OCI-LY7 (cell line): ENCODE measurements around the gene ZNF652. TPM values are rescaled to one million over a fixed set of nuclear protein-coding genes. Genes with fewer than 3 reads are reported as not detected.
"Not testable (repeated sequence)": the region's sequence is repeated elsewhere in the genome, so short reads cannot be mapped to it uniquely, and the experiment has no call there.

Source experiments
- BruUV-seq: library from RNA; stranded (reverse); fragments of 400-500 nt; replicated peaks from 2 replicates; lab custom pipeline; 2021; lab: Mats Ljungman, UMichigan
- CTCF ChIA-PET: fragments of 300-600 bp; sonication (Branson Sonifier 250); formaldehyde crosslinking; loops from one replicate; lab custom pipeline; 2022; ENCODE audit warnings: antibody characterized with exemption; ENCODE audit not compliant: unreplicated experiment; lab: Charles Lee
- POLR2A ChIA-PET: fragments of 300-600 bp; sonication (Branson Sonifier 250); formaldehyde crosslinking; loops from one replicate; lab custom pipeline; 2022; ENCODE audit warnings: antibody characterized with exemption; lab: Charles Lee
- DNase-seq: peaks from one replicate; pipeline ENCODE4 v3.0.0-alpha.2; 2015; ENCODE audit warnings: low spot score
- H2AFZ ChIP-seq: fragments of 200-600 bp; sonication (generic), shearing (Covaris generic); 2 replicates; pipeline ENCODE4 v1.6.1; 2014; ENCODE audit warnings: mild to moderate bottlenecking, antibody characterized with exemption, low read length, moderate library complexity
- H3K27ac ChIP-seq: fragments of 200-600 bp; sonication (generic); 2 replicates; pipeline ENCODE4 v1.5.1; 2014; ENCODE audit warnings: mixed run types, low read depth, mild to moderate bottlenecking, moderate library complexity, low read length, inconsistent platforms; ENCODE audit not compliant: poor library complexity, severe bottlenecking
- H3K36me3 ChIP-seq: fragments of 200-600 bp; sonication (generic); 2 replicates; pipeline ENCODE4 v1.6.1; 2014; ENCODE audit warnings: mild to moderate bottlenecking, antibody characterized with exemption, low read length, moderate library complexity, mixed read lengths; ENCODE audit not compliant: insufficient read depth
- H3K4me1 ChIP-seq: fragments of 200-600 bp; sonication (generic); 2 replicates; pipeline ENCODE4 v1.5.1; 2014; ENCODE audit warnings: mild to moderate bottlenecking, low read length; ENCODE audit not compliant: insufficient read depth, poor library complexity, severe bottlenecking
- H3K4me2 ChIP-seq: fragments of 200-600 bp; sonication (generic); 2 replicates; pipeline ENCODE4 v1.6.1; 2014; ENCODE audit warnings: mild to moderate bottlenecking, low read length
- H3K4me3 ChIP-seq: fragments of 200-600 bp; sonication (generic); 2 replicates; pipeline ENCODE4 v1.5.1; 2014; ENCODE audit warnings: mild to moderate bottlenecking, low read depth, low read length; ENCODE audit not compliant: poor library complexity, severe bottlenecking
- H3K79me2 ChIP-seq: fragments of 200-600 bp; sonication (generic); 2 replicates; pipeline ENCODE4 v1.6.1; 2016; ENCODE audit warnings: low read depth, mild to moderate bottlenecking, low read length, moderate library complexity, mixed read lengths; ENCODE audit not compliant: insufficient read depth
- H3K9me2 ChIP-seq: fragments of 200-600 bp; sonication (generic); 2 replicates; pipeline ENCODE4 v1.6.1; 2016; ENCODE audit warnings: mild to moderate bottlenecking, low read length, mixed read lengths; ENCODE audit not compliant: insufficient read depth
- H3K9me3 ChIP-seq: fragments of 200-600 bp; sonication (generic); 2 replicates; pipeline ENCODE4 v1.6.1; 2014; ENCODE audit warnings: mild to moderate bottlenecking, mixed run types, low read length, mixed read lengths
- H4K20me1 ChIP-seq: fragments of 200-600 bp; sonication (generic); 2 replicates; pipeline ENCODE4 v1.6.1; 2014; ENCODE audit warnings: mild to moderate bottlenecking, antibody characterized with exemption, low read length, moderate library complexity, mixed read lengths; ENCODE audit not compliant: insufficient read depth
- EZH2phosphoT487 ChIP-seq: fragments of 200-600 bp; sonication (generic); IDR thresholded peaks from 2 replicates; pipeline ENCODE4 v1.6.1; 2018; ENCODE audit warnings: low read depth, borderline replicate concordance, mild to moderate bottlenecking, mixed run types, antibody characterized with exemption, low read length, moderate library complexity, mixed read lengths
- intact Hi-C: fragments of 100-400 bp; cut with micrococcal nuclease; formaldehyde crosslinking; loops from one replicate; pipeline ENCODE4 v1.10.0; 2022; ENCODE audit not compliant: unreplicated experiment
- total RNA-seq, 2 experiments: library from RNA; depleted of rRNA in 1 of 2; stranded (reverse); fragments of >200 nt in 1 of 2; shearing (Covaris generic) in 1 of 2; gene quantifications; 2 replicates each; pipeline ENCODE4 v1.2.3, GENCODE V29; 2014 to 2022
- TF ChIP-seq, protein P1 (sequence below): fragments of 200-600 bp; sonication (generic); conservative IDR thresholded peaks from 2 replicates; pipeline ENCODE4 v1.5.1; 2014; ENCODE audit warnings: mild to moderate bottlenecking, antibody characterized with exemption, low read length, moderate library complexity, mixed read lengths

Gene ZNF652
- total RNA-seq, 2 experiments from 2014 or later, result 36.8 to 69.7 TPM

DNA sequence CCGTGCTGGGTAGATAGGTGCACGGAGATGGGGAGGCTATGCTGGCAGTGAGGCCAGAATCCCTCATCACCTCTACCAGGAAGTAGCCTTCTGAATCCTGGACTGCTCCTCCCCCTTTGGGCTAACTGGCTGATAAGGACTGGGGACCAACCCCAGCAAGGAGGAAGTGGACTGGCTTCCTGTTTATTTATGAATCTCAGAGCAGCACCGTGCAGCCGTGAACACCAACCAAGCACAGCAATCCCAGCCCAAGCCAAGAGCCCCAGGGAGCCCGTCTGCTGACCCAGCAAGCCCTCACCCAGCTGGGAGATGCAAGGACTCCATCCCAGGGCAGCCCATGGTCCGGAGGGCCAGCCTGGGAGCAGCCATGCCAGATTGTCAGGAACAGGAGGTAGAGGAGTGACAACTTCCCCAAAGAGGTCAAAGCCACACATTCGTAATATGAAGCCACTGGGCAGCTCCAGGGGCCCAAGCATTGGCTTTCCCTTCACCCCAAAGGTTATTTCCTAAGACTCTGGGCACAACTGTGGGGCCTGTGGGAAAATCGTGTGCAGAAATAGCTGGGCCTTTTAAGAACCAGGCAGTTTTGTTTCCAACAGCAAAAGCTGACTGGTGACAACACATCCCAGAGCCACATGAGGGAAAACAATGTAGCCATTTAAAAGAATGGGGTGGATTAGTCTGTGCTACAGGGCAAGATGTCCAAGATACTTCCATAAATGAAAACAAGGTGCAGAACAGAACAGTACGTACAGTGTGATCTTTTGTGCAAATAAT, 28.7 kb upstream of the ZNF652 start:
- H3K36me3 ChIP-seq, result no peaks in the 10 kb centered on the region
- no peaks in the 10 kb centered on the region for H3K9me2 ChIP-seq
- CTCF ChIA-PET, result no interaction called here
- H3K4me1 ChIP-seq, result peaks cover 56% of the 10 kb centered on the region
- TF ChIP-seq EZH2phosphoT487, result no peak
- TF ChIP-seq, protein P1, sequence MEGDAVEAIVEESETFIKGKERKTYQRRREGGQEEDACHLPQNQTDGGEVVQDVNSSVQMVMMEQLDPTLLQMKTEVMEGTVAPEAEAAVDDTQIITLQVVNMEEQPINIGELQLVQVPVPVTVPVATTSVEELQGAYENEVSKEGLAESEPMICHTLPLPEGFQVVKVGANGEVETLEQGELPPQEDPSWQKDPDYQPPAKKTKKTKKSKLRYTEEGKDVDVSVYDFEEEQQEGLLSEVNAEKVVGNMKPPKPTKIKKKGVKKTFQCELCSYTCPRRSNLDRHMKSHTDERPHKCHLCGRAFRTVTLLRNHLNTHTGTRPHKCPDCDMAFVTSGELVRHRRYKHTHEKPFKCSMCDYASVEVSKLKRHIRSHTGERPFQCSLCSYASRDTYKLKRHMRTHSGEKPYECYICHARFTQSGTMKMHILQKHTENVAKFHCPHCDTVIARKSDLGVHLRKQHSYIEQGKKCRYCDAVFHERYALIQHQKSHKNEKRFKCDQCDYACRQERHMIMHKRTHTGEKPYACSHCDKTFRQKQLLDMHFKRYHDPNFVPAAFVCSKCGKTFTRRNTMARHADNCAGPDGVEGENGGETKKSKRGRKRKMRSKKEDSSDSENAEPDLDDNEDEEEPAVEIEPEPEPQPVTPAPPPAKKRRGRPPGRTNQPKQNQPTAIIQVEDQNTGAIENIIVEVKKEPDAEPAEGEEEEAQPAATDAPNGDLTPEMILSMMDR, result no peak
- H3K4me2 ChIP-seq, result peak overlapping the region; percentile 70
- no peaks in the 10 kb centered on the region for H3K9me3 ChIP-seq
- intact Hi-C loops, result loop anchor here (5.0 kb wide), 1 partner anchor 158 kb away; the partner anchor contains the start of gene PHOSPHO1
- no peaks in the 10 kb centered on the region for H4K20me1 ChIP-seq
- DNase-seq, result peak; percentile 80
- BruUV-seq, result TSS peak; percentile 82
- H3K4me3 ChIP-seq, result peak overlapping the region; percentile 55
- POLR2A ChIA-PET, result interaction anchor here (0.6 to 3.2 kb wide), 8 partner anchors 10 to 114 kb away, joined by 3 to 15 read pairs (median 5); no protein-coding TSS in a partner anchor
- peak overlapping the region; percentile 90 for H2AFZ ChIP-seq
- H3K27ac ChIP-seq, result peak overlapping the region; percentile 79
- no peaks in the 10 kb centered on the region for H3K79me2 ChIP-seq

DNA sequence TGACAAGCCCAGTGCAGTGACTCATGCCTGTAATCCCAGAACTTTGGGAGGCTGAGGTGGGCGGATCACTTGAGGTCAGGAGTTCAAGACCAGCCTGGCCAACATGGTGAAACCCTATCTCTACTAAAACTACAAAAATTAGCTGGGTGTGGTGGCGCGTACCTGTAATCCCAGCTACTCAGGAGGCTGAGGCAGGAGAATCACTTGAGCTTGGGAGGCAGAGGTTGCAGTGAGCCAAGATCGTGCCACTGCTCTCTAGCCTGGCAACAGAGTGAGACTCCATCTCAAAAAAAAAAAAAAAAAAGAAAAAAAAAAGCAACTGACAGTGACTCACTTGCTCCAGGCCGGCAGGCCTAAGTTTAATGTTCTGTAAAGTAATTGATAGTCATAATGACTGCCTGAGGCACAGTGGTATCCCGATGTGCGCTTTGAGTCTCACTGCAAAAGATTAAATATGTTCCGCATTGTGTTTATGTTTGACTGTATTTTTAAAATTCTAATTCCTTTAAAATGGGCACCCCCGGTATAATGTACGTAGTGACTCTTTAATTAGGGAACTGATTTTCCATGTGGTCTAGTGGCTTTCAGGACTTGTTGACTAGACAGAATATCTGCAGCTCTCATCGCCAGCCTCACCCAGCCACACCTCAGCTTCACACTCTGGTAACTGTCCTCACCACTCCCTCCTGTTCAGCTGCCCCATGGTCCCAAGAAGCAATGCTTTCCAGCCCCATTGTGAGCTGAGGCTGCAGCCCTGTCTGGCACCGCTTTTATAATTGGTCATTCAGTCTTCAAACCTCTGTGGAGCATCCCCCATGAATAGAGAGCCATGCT, 27.7 kb upstream of the ZNF652 start:
- peaks cover 53% of the 10 kb centered on the region for H3K4me1 ChIP-seq

More for the DNA sequence above, 27.7 kb upstream of the ZNF652 start:
- Histone ChIP-seq H3K27ac (peak overlapping the region; percentile 79), H2AFZ (peak overlapping the region; percentile 90), H3K4me2 (peak overlapping the region; percentile 85), H3K4me3 (peak overlapping the region; percentile 55)
- not testable (repeated sequence) for H4K20me1 ChIP-seq, H3K9me2 ChIP-seq, H3K79me2 ChIP-seq, H3K9me3 ChIP-seq, H3K36me3 ChIP-seq
- DNase-seq, result peak; percentile 24
- intact Hi-C loops, result loop anchor here (5.0 kb wide), 1 partner anchor 157 kb away; the partner anchor contains the start of gene PHOSPHO1
- TSS peak; percentile 86 for BruUV-seq
- CTCF ChIA-PET, result interaction anchor here (2.6 kb wide), 1 partner anchor 31 kb away, joined by 6 read pairs; no protein-coding TSS in a partner anchor
- POLR2A ChIA-PET, result interaction anchor here (0.9 to 3.2 kb wide), 7 partner anchors 9 to 74 kb away, joined by 3 to 15 read pairs (median 4); partner anchors contain the start of gene PHB1
